NCI-H82 treated with DMSO at 0.1 percent for 48 hours (cell line): Measurements from ENCODE around the gene HNRNPU.

ENCODE experiments used
- DNase-seq: peaks from one replicate; lab custom pipeline; 2025; ENCODE audit not compliant: unreplicated experiment; lab: John Stamatoyannopoulos, UW

Gene HNRNPU

GRCh38 chr1:244864253-244865027 lies at the start of gene HNRNPU:
Gene HNRNPU (minus strand): TSS chr1:244864543. CDS start chr1:244864307, 236 bp downstream.
- peak; percentile 94 for DNase-seq

DNA sequence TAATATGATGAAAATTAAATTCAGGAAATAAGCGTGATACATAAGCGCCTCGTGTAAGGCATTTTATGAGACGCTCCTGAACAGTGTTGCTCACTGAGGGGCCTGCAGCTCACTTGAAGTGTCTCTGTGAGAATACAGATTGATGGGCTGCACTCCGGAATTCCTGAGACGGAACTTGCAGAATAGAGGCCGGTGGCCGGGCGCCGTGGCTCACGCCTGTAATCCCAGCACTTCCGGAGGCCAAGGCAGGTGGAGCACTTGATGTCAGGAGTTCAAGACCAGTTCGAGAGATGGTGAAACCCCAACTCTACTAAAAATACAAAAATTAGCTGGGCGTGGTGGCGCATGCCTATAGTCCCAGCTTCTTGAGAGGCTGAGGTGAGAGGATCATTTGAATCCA lies 49.5 kb upstream of the HNRNPU start:
- DNase-seq: no peak

- no peak for DNase-seq
These were observed 39.8 kb upstream of the HNRNPU start for GRCh38 chr1:244904119-244904518.

- DNase-seq: no peak
These were observed 37.2 kb upstream of the HNRNPU start for GRCh38 chr1:244901400-244902015.

DNA sequence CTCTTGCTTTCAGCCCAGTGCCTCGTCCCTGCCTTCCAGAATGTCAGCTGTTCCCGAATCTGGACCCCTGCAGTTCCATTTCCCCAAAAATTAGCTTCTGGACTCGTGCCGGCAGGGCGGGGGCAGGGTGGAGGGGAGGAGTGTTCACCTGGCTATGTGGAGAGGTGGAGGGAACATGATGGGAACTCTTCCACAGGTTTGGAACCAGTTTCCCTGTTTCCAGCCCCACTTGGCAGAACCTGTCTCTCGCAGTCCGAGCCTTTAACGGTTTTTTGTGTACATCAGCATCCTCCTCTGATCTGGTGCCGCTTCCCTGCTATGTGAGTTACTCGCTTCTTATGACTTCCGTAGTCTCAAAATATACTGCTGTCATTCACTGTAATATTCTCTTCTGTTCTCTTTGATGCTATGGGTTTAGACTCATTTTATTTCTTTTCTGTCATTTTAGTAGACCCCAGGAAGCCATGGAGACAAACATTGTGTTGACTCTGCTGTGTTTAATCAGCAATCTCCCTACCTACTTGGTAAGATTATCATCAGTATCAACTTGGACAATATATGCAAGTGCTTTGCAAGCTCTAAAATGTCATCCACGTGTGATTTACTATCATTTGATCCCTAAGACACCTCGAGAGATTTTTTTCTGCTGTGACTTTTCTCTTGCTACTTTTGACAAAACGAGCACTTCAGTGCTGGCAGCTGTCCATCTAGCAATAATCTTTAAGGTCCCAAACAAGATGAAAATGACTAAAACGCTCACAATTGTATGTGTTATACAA lies 33.3 kb upstream of the HNRNPU start:
- no peak for DNase-seq

DNA sequence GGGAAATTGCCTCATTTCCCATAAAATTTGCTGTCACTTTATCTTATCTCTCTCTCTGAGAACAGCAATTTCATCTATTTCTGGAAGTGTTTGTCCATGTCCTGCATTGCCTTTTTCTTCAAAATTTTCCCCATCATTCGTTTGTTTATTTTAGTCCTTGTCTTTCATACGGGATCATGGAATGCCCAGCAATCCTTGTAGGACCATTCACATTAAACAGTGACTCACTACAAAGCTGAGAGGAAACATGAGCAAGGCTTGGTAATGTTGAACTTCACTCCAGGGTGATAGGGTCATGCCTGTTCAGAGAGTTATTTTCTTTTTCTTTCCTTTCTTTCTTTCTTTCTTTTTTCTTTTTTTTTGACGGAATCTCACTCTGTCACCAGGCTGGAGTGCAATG lies 32.2 kb upstream of the HNRNPU start:
- no peak for DNase-seq

- no peak for DNase-seq
These were observed 29.5 kb upstream of the HNRNPU start for GRCh38 chr1:244893836-244894235.

GRCh38 chr1:244887281-244887680 lies 22.9 kb upstream of the HNRNPU start:
- no peak for DNase-seq

DNA sequence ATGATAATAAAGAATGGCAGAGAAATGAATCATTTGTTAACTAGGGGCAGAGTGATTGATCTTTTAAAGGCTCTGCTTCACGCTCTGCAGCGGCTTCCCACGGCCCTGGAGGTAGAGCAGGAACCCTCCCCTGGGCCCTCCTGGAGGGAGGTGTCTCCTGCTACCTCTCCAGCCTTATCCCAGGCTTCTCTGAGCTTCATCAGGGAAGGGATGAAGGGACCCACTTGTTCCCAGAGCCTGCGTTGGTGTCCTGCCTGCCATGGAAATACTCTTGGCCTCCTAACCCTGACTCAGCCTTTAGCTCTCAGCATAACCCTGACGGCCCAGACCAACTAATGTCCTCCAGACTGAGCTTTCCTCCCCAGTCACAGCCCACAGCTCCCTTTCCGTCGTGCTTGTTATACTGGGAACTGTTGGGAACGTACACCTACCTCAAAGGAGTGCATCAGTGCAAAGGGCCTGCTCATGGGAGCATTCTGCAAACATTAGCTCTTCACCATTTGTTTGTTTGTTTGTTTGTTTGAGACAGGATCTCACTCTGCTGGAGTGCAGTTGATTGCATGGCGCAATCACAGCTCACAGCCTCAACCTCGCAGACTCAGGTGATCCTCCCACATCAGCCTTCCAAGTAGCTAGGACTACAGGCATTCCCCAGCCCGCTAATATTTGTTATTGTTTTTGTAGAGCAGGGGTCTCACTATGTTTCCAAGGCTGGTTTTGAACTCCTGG lies 17.4 kb upstream of the HNRNPU start:
- DNase-seq: no peak

DNA sequence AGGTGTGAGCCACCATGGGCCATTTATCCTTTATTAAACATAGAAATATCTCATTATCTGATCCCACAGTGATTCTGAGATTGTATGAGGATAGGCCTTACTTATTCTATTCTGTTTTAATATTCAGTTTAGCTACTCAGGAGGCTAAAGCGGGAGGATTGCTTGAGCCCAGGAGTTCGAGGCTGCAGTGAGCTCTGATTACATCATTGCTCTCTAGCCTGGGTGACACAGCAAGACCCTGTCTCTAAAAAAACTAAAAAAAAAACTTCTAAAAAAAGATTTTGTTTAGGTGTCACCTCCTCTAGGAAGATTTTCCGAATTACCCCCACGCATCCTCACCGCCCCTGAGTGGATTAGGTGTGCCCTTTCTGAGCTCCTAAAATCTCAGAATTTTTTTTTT lies 14.3 kb upstream of the HNRNPU start:
- no peak for DNase-seq

DNA sequence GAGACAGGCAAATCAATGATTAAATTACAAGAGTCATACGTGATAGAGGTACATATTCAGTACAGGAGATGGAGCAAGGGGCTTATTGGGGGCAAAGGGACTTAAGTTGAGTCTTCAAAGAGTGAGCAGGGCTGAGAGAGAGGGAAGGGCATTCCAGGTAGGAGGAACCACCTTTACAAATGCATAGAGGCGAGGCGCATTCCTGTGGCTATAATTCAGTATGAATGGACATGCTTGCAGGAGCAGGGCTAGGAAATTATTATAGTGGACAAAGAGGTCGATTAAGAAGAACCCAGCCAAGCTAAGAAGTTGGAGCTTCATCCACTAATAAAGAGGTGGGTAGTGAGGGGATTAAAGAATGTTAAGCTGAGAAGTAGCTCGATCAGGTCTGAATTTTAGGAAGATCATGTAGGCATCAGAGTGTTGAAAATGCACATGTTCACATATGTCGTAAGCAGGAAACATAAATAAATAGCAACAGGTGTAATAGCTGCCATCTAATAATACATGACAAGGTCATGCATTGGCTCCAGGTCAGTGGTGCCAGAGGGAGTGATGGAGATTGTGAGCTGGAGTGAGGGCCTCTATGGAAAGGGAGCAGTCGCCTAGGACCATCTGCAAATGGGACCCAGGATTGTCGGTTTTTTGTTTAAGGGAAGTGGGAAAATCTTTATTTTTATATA lies 12.0 kb upstream of the HNRNPU start:
- DNase-seq: no peak

DNA sequence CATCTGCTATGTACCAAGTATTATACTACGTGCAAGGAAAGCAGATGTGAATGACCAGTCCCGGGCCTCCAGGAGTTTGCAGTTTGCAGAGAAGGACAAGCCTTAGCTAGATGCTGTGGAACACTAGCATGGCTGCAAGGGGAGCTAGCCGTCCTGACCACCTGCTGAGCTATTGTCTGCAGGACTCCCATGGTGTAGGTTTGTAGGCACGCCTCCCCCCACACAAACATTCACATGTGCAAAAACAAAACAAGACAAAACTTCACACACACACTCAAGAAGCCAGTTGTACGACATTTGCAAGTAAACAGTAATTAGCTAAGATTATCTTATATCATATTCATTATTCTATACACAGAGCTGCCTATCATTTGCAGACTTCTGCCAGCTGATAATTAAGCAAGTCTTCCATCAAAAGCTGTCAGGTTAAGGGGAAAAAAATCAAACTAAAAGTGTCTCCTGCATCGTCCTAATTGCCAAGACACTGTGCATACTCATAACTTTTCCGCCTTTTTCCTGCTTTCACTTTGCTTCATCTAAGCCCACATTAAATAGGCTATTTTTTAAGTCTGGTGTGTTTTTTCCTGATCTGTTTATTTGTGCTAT lies 10.7 kb upstream of the HNRNPU start:
- no peak for DNase-seq

DNA sequence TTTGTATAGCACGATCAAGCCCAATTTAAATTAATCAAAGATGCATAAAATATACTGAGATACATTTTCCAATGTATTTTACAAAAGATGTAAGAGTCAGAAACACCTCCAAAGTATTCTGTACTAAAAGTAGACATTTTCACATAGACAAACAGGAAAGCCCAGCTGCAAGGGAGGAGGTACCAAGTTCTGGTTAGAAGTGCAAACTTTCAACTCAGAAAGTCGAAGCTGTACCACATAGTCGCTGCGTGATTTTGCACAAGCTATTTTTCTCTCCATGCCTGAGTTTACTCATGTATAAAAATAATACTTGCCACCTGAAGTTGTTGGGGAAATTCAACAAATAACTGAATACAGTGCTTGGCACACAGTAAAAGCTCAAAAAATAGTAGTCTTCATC lies 5.6 kb upstream of the HNRNPU start:
- DNase-seq: no peak

- DNase-seq: no peak
These were observed 5.1 kb upstream of the HNRNPU start for GRCh38 chr1:244869364-244869827.

- DNase-seq: no peak
These were observed 4.4 kb upstream of the HNRNPU start for GRCh38 chr1:244868484-244869363.

DNA sequence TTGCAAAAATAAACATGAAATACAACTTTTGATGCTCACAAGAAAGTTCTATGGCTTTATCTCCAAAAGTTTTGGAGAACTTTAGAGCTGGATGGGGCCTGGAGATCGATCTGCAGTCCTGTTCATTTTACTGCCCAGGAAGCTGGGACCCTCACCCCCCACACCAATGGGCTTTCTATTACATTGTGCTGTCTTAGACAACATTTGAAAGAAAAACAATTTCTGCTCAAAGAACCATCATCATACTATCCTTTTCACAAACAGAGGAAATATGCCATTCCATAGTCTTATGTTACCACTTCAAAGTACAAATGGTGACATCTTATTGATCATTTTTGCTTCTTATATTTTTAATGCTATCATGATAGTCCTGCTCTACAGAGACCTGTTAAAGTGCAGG lies 2.0 kb upstream of the HNRNPU start:
- DNase-seq: no peak

- DNase-seq: no peak
These were observed 1.5 kb upstream of the HNRNPU start for GRCh38 chr1:244865820-244866219.

- no peak for DNase-seq
These were observed 657 bp upstream of the HNRNPU start for GRCh38 chr1:244865028-244865371.

DNA sequence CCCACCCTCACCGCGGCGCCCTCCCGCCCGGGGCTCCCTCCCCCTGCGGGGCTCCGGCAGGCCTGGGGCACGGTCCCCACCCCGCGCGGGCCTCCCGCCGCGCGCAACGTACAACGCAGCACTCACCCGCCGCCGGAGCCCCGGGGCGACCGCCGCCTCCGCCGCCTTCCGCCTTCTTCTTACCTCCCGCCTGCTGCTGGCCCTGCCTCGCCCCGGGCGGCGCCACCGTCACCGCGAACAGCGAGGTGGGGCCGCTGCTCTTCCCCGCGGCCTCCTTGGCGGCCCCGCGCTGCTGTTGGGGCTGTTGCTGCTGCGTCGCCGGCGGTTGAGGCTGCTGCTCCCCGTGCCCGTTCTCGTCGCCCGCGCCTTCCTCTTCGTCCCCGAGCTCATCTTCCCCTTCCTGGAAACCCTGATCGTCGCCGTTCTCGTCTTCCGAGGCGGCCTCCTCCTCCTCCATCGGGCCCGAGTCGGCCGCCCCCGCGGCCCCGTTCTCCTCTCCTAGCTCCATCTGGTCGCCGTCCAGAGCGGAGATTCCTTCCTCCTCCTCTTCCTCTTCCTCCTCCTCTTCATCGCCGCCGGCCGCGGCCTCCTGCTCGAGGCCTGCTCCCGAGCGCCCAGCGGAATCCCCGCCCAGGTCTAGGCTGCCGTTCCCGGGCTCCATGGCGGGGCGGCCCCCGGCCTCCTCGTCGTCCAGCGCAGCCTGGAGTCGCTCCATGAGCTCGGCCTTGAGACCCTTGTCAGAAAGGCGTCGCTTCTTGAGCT lies 671 bp downstream of the HNRNPU start:
- DNase-seq: no peak
